ENCODE measurements around the gene LEMD3. TPM values are rescaled to one million over a fixed set of nuclear protein-coding genes. Genes with fewer than 3 reads are reported as not detected.
A peak's percentile ranks its signal among the peaks of the same experiment; 100 is the strongest.

LEMD3 gene
- polyA plus RNA-seq, 4 donors, result 4.9 to 29.5 (median 6.7) TPM

GRCh38 chr12:65157091-65157490 is 12.3 kb upstream of the LEMD3 start:
- Histone ChIP-seq H3K36me3 (ENCODE audit: control insufficient read depth in 3 of 3, insufficient read depth in 2 of 3, low read depth in 1 of 3, low read length in 3 of 3) (no peaks in the 10 kb centered on the region), H3K4me1 (ENCODE audit: control insufficient read depth in 3 of 3, insufficient read depth in 2 of 3, low read depth in 1 of 3, low read length in 2 of 3) (no peaks in the 10 kb centered on the region), H3K27ac (ENCODE audit: low read depth in 1 of 3, low read length in 2 of 3) (no peak overlapping the region), H3K27me3 (ENCODE audit: control insufficient read depth in 3 of 3, insufficient read depth in 3 of 3, low read length in 3 of 3) (no peaks in the 10 kb centered on the region), H3K9me3 (ENCODE audit: control insufficient read depth in 2 of 2, insufficient read depth in 1 of 2, low read depth in 1 of 2, low read length in 1 of 2) (no peaks in the 10 kb centered on the region), H3K4me3 (ENCODE audit: low read depth in 1 of 3, low read length in 3 of 3) (no peak overlapping the region)
- no peak for DNase-seq
- WGBS, 3 donors, result 83 to 89% (median 86%) methylated on average over 4 of the region's 4 CpGs
- no peak for FAIRE-seq

- Histone ChIP-seq H3K27me3 (ENCODE audit: control insufficient read depth in 3 of 3, insufficient read depth in 3 of 3, low read length in 3 of 3) (no peaks in the 10 kb centered on the region), H3K4me3 (ENCODE audit: low read depth in 1 of 3, low read length in 3 of 3) (no peak overlapping the region), H3K27ac (ENCODE audit: low read depth in 1 of 3, low read length in 2 of 3) (no peak overlapping the region), H3K9me3 (ENCODE audit: control insufficient read depth in 2 of 2, insufficient read depth in 1 of 2, low read depth in 1 of 2, low read length in 1 of 2) (no peaks in the 10 kb centered on the region), H3K4me1 (ENCODE audit: control insufficient read depth in 3 of 3, insufficient read depth in 2 of 3, low read depth in 1 of 3, low read length in 2 of 3) (no peaks in the 10 kb centered on the region), H3K36me3 (ENCODE audit: control insufficient read depth in 3 of 3, insufficient read depth in 2 of 3, low read depth in 1 of 3, low read length in 3 of 3) (no peaks in the 10 kb centered on the region)
- DNase-seq (no peak), FAIRE-seq (no peak)
- WGBS, 3 donors, result 89 to 96% (median 90%) methylated on average over 1 of the region's 1 CpG
Measured at GRCh38 chr12:65162609-65163008, 6.8 kb upstream of the LEMD3 start.

GRCh38 chr12:65164244-65164643 is 5.1 kb upstream of the LEMD3 start:
- Histone ChIP-seq H3K9me3 (ENCODE audit: control insufficient read depth in 2 of 2, insufficient read depth in 1 of 2, low read depth in 1 of 2, low read length in 1 of 2) (no peaks in the 10 kb centered on the region), H3K27ac (ENCODE audit: low read depth in 1 of 3, low read length in 2 of 3) (no peak overlapping the region), H3K4me3 (ENCODE audit: low read depth in 1 of 3, low read length in 3 of 3) (no peak overlapping the region), H3K36me3 (ENCODE audit: control insufficient read depth in 3 of 3, insufficient read depth in 2 of 3, low read depth in 1 of 3, low read length in 3 of 3) (no peaks in the 10 kb centered on the region), H3K4me1 (ENCODE audit: control insufficient read depth in 3 of 3, insufficient read depth in 2 of 3, low read depth in 1 of 3, low read length in 2 of 3) (no peaks in the 10 kb centered on the region), H3K27me3 (ENCODE audit: control insufficient read depth in 3 of 3, insufficient read depth in 3 of 3, low read length in 3 of 3) (no peaks in the 10 kb centered on the region)
- no peak for FAIRE-seq
- 97 to 98% (median 98%) methylated on average over 2 of the region's 2 CpGs for WGBS, 3 donors
- DNase-seq, result no peak

- Histone ChIP-seq H3K4me1 (ENCODE audit: control insufficient read depth in 3 of 3, insufficient read depth in 2 of 3, low read depth in 1 of 3, low read length in 2 of 3) (no peaks in the 10 kb centered on the region), H3K27ac (ENCODE audit: low read depth in 1 of 3, low read length in 2 of 3) (no peak overlapping the region), H3K36me3 (ENCODE audit: control insufficient read depth in 3 of 3, insufficient read depth in 2 of 3, low read depth in 1 of 3, low read length in 3 of 3) (no peaks in the 10 kb centered on the region), H3K9me3 (ENCODE audit: control insufficient read depth in 2 of 2, insufficient read depth in 1 of 2, low read depth in 1 of 2, low read length in 1 of 2) (no peaks in the 10 kb centered on the region), H3K27me3 (ENCODE audit: control insufficient read depth in 3 of 3, insufficient read depth in 3 of 3, low read length in 3 of 3) (no peaks in the 10 kb centered on the region), H3K4me3 (ENCODE audit: low read depth in 1 of 3, low read length in 3 of 3) (no peak overlapping the region)
- FAIRE-seq, result no peak
- no peak for DNase-seq
Measured at GRCh38 chr12:65164774-65165173, 4.6 kb upstream of the LEMD3 start.

- WGBS, 3 donors, result 4 to 9% (median 4%) methylated on average over 11 of the region's 11 CpGs
- no peaks in the 10 kb centered on the region for H3K36me3 ChIP-seq (ENCODE audit: control insufficient read depth in 3 of 3, insufficient read depth in 2 of 3, low read depth in 1 of 3, low read length in 3 of 3)
- H3K4me1 ChIP-seq (ENCODE audit: control insufficient read depth in 3 of 3, insufficient read depth in 2 of 3, low read depth in 1 of 3, low read length in 2 of 3), result peaks cover 0 to 12% (median 3%) of the 10 kb centered on the region in 3 donors
- no peaks in the 10 kb centered on the region for H3K27me3 ChIP-seq (ENCODE audit: control insufficient read depth in 3 of 3, insufficient read depth in 3 of 3, low read length in 3 of 3)
- DNase-seq (peak in 1 of 2 donors; percentile 39), FAIRE-seq (no peak)
- no peaks in the 10 kb centered on the region for H3K9me3 ChIP-seq (ENCODE audit: control insufficient read depth in 2 of 2, insufficient read depth in 1 of 2, low read depth in 1 of 2, low read length in 1 of 2)
- H3K27ac ChIP-seq (ENCODE audit: low read depth in 1 of 3, low read length in 2 of 3), result peak overlapping the region; percentile 90 to 98 (median 97)
- peak overlapping the region; percentile 88 to 94 (median 90) for H3K4me3 ChIP-seq (ENCODE audit: low read depth in 1 of 3, low read length in 3 of 3)
Measured at GRCh38 chr12:65168681-65169319, 583 bp upstream of the LEMD3 start.

GRCh38 chr12:65170209-65170881 is 962 bp downstream of the LEMD3 start:
- peaks cover 2 to 12% (median 3%) of the 10 kb centered on the region in 3 donors for H3K4me1 ChIP-seq (ENCODE audit: control insufficient read depth in 3 of 3, insufficient read depth in 2 of 3, low read depth in 1 of 3, low read length in 2 of 3)

GRCh38 chr12:65171073-65171472 is 1.7 kb downstream of the LEMD3 start:
- FAIRE-seq, result no peak
- peaks cover 3 to 12% (median 4%) of the 10 kb centered on the region in 3 donors for H3K4me1 ChIP-seq (ENCODE audit: control insufficient read depth in 3 of 3, insufficient read depth in 2 of 3, low read depth in 1 of 3, low read length in 2 of 3)
- 36 to 48% (median 42%) methylated on average over 8 of the region's 8 CpGs for WGBS, 3 donors

More at GRCh38 chr12:65170209-65170881, 962 bp downstream of the LEMD3 start:
- Histone ChIP-seq H3K27me3 (ENCODE audit: control insufficient read depth in 3 of 3, insufficient read depth in 3 of 3, low read length in 3 of 3) (no peaks in the 10 kb centered on the region), H3K9me3 (ENCODE audit: control insufficient read depth in 2 of 2, insufficient read depth in 1 of 2, low read depth in 1 of 2, low read length in 1 of 2) (no peaks in the 10 kb centered on the region), H3K27ac (ENCODE audit: low read depth in 1 of 3, low read length in 2 of 3) (peak overlapping the region; percentile 90 to 98 (median 97)), H3K36me3 (ENCODE audit: control insufficient read depth in 3 of 3, insufficient read depth in 2 of 3, low read depth in 1 of 3, low read length in 3 of 3) (no peaks in the 10 kb centered on the region), H3K4me3 (ENCODE audit: low read depth in 1 of 3, low read length in 3 of 3) (peak overlapping the region; percentile 88 to 94 (median 90))
- DNase-seq (peak; percentile 88 to 91), FAIRE-seq (no peak)
- WGBS, 3 donors, result 0 to 1% (median 0%) methylated on average over 35 to 47 of the region's 47 CpGs

GRCh38 chr12:65171870-65172269 is 2.5 kb downstream of the LEMD3 start:
- Histone ChIP-seq H3K4me1 (ENCODE audit: control insufficient read depth in 3 of 3, insufficient read depth in 2 of 3, low read depth in 1 of 3, low read length in 2 of 3) (peaks cover 3 to 12% (median 5%) of the 10 kb centered on the region in 3 donors), H3K9me3 (ENCODE audit: control insufficient read depth in 2 of 2, insufficient read depth in 1 of 2, low read depth in 1 of 2, low read length in 1 of 2) (no peaks in the 10 kb centered on the region), H3K36me3 (ENCODE audit: control insufficient read depth in 3 of 3, insufficient read depth in 2 of 3, low read depth in 1 of 3, low read length in 3 of 3) (no peaks in the 10 kb centered on the region), H3K27ac (ENCODE audit: low read depth in 1 of 3, low read length in 2 of 3) (peak overlapping the region in 1 of 3 donors; percentile 22), H3K27me3 (ENCODE audit: control insufficient read depth in 3 of 3, insufficient read depth in 3 of 3, low read length in 3 of 3) (no peaks in the 10 kb centered on the region), H3K4me3 (ENCODE audit: low read depth in 1 of 3, low read length in 3 of 3) (peak overlapping the region in 2 of 3 donors; percentile 43 to 94)
- WGBS, 3 donors, result 23 to 41% (median 33%) methylated on average over 3 of the region's 3 CpGs
- DNase-seq (peak in 1 of 2 donors; percentile 40), FAIRE-seq (no peak)

More at GRCh38 chr12:65171073-65171472, 1.7 kb downstream of the LEMD3 start:
- no peaks in the 10 kb centered on the region for H3K27me3 ChIP-seq (ENCODE audit: control insufficient read depth in 3 of 3, insufficient read depth in 3 of 3, low read length in 3 of 3)
- no peaks in the 10 kb centered on the region for H3K36me3 ChIP-seq (ENCODE audit: control insufficient read depth in 3 of 3, insufficient read depth in 2 of 3, low read depth in 1 of 3, low read length in 3 of 3)
- no peak for DNase-seq
- H3K4me3 ChIP-seq (ENCODE audit: low read depth in 1 of 3, low read length in 3 of 3), result peak overlapping the region; percentile 88 to 94 (median 90)
- H3K9me3 ChIP-seq (ENCODE audit: control insufficient read depth in 2 of 2, insufficient read depth in 1 of 2, low read depth in 1 of 2, low read length in 1 of 2), result no peaks in the 10 kb centered on the region
- H3K27ac ChIP-seq (ENCODE audit: low read depth in 1 of 3, low read length in 2 of 3), result peak overlapping the region in 1 of 3 donors; percentile 97
